Fibroblast of the aortic adventitia (primary cell): ENCODE results near the gene GLI3. TPM values are rescaled to one million over a fixed set of nuclear protein-coding genes. Genes with fewer than 3 reads are reported as not detected.

Experiments used
- DNase-seq: peaks from one replicate; pipeline ENCODE4 v3.0.0-alpha.2; 2010; ENCODE audit warnings: low read depth
- H3K4me3 ChIP-seq: 2 replicates; pipeline ENCODE4 v1.5.1; 2011; ENCODE audit warnings: low read depth, mild to moderate bottlenecking, control low read depth, low read length, moderate library complexity
- total RNA-seq: library from RNA; depleted of rRNA; stranded (reverse); fragments of >200 nt; gene quantifications from 2 replicates; pipeline ENCODE4 v1.2.3, GENCODE V29; 2012; ENCODE audit warnings: low replicate concordance
- TF ChIP-seq, protein P1 (sequence below): IDR thresholded peaks from 2 replicates; pipeline ENCODE4 v1.5.1; 2011; ENCODE audit warnings: mild to moderate bottlenecking, low read length, control low read depth, inconsistent platforms; ENCODE audit not compliant: insufficient read depth

The GLI3 gene
- total RNA-seq, 1 donor, result 7.0 TPM

DNA sequence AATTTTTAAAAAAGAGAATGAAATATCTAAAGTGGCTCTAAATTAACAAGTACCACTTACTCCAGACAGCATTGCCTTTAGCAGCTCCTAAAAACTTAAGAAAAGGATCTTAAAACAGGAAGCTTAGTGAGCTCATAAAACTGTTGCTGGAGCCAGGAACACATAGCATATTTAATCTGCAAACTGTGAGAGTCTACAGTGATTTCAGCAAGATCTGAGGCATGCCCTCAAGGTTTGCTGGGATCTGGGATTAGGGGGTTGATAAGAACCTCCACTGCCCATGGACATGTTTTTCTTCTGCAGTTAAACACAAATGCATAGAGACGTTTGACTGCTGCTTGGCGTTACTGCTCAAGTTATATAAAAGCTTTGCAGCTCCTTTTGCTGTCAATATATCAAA is 3.8 kb downstream of the GLI3 start:
- DNase-seq, result peak; percentile 74
- TF ChIP-seq, protein P1, sequence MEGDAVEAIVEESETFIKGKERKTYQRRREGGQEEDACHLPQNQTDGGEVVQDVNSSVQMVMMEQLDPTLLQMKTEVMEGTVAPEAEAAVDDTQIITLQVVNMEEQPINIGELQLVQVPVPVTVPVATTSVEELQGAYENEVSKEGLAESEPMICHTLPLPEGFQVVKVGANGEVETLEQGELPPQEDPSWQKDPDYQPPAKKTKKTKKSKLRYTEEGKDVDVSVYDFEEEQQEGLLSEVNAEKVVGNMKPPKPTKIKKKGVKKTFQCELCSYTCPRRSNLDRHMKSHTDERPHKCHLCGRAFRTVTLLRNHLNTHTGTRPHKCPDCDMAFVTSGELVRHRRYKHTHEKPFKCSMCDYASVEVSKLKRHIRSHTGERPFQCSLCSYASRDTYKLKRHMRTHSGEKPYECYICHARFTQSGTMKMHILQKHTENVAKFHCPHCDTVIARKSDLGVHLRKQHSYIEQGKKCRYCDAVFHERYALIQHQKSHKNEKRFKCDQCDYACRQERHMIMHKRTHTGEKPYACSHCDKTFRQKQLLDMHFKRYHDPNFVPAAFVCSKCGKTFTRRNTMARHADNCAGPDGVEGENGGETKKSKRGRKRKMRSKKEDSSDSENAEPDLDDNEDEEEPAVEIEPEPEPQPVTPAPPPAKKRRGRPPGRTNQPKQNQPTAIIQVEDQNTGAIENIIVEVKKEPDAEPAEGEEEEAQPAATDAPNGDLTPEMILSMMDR, result no peak
- no peak overlapping the region for H3K4me3 ChIP-seq

- TF ChIP-seq, protein P1, result no peak
- peak; percentile 73 for DNase-seq
- no peak overlapping the region for H3K4me3 ChIP-seq
Observed at GRCh38 chr7:42232275-42232674, 4.7 kb downstream of the GLI3 start.

DNA sequence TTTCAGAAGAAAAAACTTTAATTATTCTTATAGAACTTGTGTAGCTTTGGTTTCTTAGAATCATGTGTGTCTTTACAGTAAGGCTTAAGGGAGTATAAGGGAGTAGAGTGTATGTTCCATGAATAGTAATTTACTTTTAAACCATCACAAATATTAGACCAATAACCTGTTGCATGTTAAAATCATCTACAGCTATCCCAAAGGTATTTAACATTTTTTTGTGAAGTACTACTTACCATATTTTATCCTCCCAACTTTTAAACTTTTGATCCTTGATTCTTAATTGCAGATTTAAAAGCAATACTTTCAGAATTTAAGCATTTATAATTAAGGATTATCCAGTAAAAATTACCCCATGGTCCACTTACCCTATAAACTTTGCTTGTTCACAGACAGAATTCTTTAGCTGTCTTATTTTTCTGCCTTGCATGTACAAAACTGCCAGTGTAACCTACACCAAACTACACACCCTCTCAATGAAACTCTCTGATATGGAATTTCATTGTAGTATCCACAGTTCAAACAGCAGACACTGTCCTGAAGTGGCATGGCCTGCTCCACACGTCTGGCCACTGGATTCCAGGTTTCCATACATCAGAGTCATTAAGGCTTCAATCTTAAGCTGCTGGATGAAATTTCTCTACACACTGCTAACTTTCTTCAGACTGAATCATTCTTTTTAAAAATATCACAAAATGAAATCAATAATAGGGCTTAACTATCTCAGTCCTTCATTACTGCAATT is 5.8 kb downstream of the GLI3 start:
- TF ChIP-seq, protein P1, result no peak
- no peak for DNase-seq
- H3K4me3 ChIP-seq, result no peak overlapping the region

GRCh38 chr7:42227936-42228591 is 8.9 kb downstream of the GLI3 start:
- H3K4me3 ChIP-seq, result peak overlapping the region; percentile 61
- peak; percentile 53 for DNase-seq
- TF ChIP-seq, protein P1, result no peak

DNA sequence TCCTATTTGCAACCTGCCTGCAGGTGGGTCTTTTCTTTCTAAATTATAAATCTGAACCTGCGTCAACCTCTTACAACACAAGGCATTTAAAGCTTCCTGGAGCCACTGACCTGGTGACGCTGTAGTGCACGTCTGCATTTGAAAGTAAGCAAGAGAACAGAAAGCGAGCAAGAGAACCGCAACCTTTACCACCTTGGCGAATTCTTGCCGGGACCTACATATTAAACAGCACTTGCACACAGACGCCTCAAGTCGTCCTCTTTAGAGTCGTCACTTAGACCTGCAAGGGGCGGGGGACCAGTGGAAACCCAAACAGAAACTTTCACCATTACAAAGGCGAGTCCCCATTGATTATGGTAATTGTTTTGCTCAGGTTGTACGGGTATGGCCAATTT is 9.5 kb downstream of the GLI3 start:
- DNase-seq, result no peak
- TF ChIP-seq, protein P1, result no peak
- H3K4me3 ChIP-seq, result peak overlapping the region; percentile 61

DNA sequence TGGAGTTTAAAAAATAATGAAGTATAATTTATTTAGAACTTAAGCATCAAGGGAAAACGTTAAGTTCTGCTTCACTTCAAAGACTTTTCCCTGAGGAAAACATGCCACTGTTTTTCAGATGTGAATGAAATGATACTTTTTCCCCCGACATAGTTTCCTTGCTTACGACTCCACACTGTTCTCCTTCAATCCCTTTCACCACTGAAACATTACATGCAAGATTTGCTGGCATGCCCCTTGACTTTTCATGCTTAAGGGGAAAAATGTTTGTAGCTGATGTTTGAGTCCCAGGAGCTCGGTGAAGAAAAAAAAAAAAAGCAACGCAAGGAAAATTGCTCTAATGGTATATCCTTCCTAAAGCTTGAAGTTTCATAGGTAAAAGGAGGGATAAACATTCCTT is 10.0 kb downstream of the GLI3 start:
- no peak for DNase-seq
- no peak overlapping the region for H3K4me3 ChIP-seq
- TF ChIP-seq, protein P1, result no peak
